Stimulated activated CD8-positive, alpha-beta memory T cell treated with anti-CD3 and anti-CD28 coated beads, Interleukin-12 subunit alpha, Interleukin-12 subunit beta, amount 100 ng/mL, for 4 hours (primary cell): Measurements from ENCODE around the gene MS4A18.
"Not testable (repeated sequence)": the region's sequence is repeated elsewhere in the genome, so short reads cannot be mapped to it uniquely, and the experiment has no call there.

Experiments used
- DNase-seq: peaks from one replicate; pipeline ENCODE4 v3.0.0-alpha.2; 2020; ENCODE audit warnings: low read depth

The MS4A18 gene

GRCh38 chr11:60739114-60739513 is 14.6 kb downstream of the MS4A18 start:
- no peak for DNase-seq

GRCh38 chr11:60740573-60740972 is 16.1 kb downstream of the MS4A18 start:
- DNase-seq, result no peak

- DNase-seq, result no peak
These were observed 16.9 kb downstream of the MS4A18 start for GRCh38 chr11:60741421-60741820.

DNA sequence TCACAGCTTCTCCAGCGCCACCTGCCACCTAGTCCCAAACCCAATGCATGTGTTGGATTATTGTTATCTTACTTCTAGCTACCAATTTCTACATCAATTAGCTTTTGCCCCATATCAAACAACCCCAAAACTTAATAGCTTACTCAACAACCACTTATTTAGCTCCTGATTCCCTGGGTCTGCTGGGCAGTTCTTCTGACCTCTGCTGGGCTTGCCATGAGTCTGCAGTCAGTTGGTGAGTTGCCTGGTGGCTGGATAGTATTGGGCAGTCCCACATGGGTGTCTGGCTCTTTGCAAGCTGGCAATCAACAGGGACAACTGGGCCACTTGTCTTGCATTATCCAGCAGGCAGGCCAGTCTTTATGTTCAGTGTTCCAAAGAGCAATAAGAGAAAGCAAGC is 18.5 kb downstream of the MS4A18 start:
- DNase-seq, result no peak

DNA sequence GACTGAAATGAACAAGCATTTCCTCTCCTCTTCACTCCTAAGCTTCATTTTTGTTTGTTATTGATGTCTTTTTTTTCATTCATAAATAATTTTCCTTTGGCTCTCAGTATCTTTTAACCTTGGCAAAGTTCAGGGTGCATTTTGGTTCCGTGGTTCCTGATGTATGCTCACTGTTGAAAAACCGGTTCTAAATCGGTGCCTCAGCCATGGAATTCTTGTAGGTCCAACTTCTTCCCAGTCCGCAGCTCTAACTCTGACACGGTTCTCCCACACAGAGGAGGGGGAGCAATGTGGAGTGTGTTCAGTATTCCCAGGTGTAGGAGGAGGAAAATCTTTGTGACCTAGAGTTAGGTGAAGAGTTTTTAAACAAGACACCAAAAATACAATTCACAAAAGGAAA is 19.6 kb downstream of the MS4A18 start:
- no peak for DNase-seq

- DNase-seq, result no peak
These were observed 22.9 kb downstream of the MS4A18 start for GRCh38 chr11:60747359-60747873.

GRCh38 chr11:60748225-60748624 is 23.7 kb downstream of the MS4A18 start:
- DNase-seq, result no peak

DNA sequence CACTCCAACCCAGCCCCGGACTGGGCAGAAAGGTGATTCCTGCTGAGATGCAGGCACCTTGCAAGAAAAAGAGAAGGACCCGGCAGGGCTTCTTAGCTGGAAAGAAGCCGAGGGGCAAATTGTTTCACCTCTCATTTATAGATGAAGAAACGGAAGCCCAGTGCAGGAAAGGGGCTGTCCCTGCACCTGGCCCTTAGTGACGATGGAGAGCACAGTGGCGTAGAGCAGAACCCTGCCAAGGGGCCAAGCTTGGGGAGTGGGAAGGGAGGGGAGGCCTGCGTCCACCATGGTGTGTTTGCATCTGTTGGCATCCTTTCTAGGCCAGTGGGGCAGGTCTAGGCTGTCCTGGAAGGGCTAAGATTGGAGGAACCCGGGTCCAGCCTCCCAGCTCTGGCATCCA is 24.3 kb downstream of the MS4A18 start:
- DNase-seq, result no peak

- no peak for DNase-seq
These were observed 26.4 kb downstream of the MS4A18 start for GRCh38 chr11:60750911-60751310.

- DNase-seq, result no peak
These were observed 28.8 kb downstream of the MS4A18 start for GRCh38 chr11:60753309-60753708.

DNA sequence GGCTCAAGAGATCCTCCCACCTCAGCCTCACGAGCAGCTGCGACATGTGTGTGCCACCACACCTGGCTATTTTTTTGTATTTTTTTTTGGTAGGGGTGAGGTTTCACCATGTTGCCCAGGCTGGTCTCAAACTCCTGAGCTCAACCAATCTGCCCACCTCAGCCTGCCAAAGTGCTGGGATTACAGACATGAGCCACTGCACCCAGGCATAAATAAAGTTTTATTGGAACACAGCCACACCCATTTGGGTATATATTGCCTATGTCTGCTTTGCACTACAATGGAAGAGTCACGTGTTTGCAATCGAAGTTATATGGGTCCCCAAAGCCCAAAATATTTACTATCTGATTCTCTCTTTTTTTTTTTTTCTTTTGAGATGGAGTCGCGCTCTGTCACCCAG is 30.4 kb downstream of the MS4A18 start:
- DNase-seq, result no peak

DNA sequence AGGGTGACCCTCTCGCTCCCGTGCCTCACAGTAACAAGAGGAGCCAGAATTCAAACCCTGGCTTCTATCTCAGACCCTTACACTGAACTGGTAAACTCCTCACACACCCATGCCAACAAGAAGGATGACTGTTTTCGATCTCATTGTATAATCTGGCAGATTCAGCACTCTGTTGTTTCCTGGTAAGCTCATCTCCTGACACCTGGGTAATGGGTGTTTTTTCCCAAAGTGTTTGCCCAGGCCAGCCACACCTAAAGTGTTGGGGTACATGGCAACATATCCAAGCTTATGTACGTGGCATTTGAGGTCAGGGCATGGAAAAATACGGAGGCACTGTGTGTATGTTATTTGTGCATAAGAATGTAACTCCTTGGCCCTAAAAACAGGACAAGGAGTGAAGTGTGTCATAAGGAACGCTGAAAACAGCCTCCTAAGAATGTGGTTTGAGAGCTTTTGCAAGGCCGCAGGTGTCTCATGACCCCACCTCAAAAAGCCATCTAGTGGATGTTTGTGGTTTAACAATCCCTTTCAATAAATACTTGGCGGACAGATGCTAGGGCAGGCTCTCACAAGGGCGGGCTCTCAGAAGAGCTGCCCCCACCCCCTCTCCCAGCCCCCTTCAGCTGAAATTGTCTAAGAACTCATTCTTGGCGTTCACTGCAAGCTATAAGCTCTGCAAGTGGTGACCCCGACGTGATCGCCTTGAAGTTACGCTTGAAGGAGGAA is 31.9 kb downstream of the MS4A18 start, which contains the start of gene MS4A15:
TSS of gene MS4A15 (plus strand) at position 561 of the 726 bp plus-strand sequence. CDS start 6,867 bp downstream, outside the sequence.
- DNase-seq, result no peak

DNA sequence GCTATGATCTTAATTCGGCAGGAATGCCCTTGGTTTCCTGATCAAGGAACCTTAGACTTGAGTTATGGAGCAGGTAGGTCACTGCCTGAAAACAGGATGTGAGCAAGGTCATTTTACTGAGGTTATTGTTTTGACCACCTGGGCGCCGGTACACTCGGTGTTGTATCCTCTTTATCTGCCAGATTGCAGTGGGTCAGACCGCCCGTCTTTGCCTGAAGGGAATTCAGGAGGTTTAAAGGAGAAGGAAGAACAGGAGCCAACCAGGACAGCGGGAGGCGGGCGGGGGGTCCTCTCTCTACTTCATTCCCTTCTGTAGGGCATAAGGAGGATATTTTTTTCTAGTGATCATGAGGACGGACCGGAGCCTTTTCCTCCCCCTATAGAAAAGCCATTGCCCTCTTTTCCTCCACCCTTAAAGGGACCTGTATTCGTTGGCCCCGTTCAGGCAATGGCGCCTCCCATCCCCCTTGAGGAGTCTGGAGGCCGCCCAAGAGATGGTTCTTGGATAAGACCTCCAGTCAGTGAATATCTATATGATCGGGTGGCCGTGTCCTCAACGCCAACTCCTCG is 32.8 kb downstream of the MS4A18 start:
- DNase-seq, result no peak

DNA sequence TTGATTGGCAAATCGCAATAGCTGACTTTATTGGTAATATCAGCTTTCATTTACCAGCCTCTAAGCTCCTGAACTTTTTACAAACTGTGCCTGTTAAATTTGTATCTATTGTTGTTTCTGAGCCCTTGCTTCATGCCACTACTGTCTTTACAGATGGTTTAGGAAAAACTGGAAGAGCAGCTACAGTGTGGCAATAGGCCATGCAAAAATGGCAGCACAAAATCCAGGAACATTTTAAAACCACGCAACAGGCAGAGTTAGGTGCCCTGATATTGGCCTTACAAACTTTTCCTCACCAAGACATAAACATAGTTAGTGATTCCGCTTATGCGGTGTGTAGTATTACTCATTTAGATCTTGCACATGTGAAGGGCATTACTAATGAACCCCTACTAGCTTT is 34.2 kb downstream of the MS4A18 start:
- not testable (repeated sequence) for DNase-seq

DNA sequence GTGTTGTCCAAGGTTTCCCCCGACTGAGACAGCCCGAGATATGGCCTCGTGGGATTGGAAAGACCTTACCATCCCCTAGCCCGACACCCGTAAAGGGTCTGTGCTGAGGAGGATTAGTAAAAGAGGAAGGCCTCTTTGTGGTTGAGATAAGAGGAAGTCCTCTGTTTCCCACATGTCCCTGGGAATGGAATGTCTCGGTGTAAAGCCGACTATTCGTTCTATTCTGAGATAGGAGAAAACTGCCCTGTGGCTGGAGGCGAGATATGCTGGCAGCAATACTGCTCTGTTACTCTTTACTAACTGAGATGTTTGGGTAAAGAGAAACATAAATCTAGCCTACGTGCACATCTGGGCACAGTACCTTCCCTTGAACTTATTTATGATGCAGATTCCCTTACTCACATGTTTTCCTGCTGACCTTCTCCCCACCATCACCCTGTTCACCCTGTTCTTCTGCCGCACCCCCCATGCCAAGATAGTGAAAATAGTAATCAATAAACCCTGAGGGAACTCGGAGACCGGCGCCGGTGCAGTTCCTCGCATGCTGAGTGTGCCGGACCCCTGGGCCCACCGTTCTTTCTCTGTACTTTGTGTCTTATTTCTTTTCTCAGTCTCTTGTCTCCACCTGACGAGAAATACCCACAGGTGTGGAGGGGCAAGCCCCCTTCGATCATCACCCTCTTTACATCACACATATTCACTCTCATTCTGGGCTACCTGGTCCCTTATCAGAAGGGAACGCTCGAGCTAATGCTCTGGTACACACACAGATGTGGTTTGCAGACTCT is 35.1 kb downstream of the MS4A18 start:
- DNase-seq, result not testable (repeated sequence)

GRCh38 chr11:60761436-60762190 is 37.1 kb downstream of the MS4A18 start:
- DNase-seq, result no peak

DNA sequence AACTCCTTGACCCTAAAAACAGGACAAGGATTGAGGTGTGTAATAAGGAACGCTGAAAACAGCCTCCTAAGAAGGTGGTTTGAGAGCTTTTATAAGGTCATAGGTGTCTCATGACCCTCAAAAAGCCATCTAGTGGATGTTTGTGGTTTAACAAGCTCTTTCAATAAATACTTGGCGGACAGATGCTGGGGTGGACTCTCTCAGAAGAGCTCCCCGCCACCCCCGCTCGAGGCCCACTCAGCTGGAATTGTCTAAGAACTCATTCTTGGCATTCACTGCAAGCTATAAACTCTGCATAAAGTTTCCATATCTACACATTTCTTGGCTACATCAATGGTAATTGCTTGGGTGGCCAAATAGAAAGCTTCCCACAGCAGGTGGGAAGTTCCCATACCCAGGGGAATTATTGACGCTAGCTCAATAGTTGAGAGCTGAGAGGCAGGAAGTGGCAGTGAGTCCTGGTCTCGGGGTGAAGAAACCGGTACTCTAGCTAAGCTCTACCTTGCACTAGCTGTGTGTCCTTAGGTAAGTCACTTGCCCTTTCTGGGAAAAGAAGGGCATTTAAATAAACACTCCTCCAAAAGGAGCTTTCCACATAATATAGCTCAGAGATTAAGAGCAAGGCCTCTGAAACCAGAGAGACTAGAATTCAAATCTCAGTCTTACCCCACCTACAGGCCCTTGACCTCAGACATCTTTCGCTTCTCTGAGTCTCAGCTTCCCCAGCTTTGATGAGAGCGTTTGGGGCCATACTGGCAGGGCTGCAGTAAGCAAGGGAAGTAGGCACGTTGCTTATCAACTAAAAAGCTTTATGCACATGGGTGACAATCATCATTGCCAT is 38.6 kb downstream of the MS4A18 start:
- DNase-seq, result no peak

GRCh38 chr11:60763692-60764369 is 39.3 kb downstream of the MS4A18 start:
- no peak for DNase-seq

GRCh38 chr11:60764879-60765278 is 40.4 kb downstream of the MS4A18 start:
- no peak for DNase-seq

- DNase-seq, result no peak
These were observed 40.8 kb downstream of the MS4A18 start for GRCh38 chr11:60765355-60765754.

GRCh38 chr11:60766547-60766946 is 42.0 kb downstream of the MS4A18 start:
- no peak for DNase-seq
